HG03039 (cell line): ENCODE measurements around the gene EZH1.
"Not testable (repeated sequence)": the region's sequence is repeated elsewhere in the genome, so short reads cannot be mapped to it uniquely, and the experiment has no call there.

Source experiments
- ATAC-seq: cut with Tn5 transposase; IDR thresholded peaks from one replicate; pipeline ENCODE4 v1.9.1; 2021; ENCODE audit warnings: mild to moderate bottlenecking, moderate library complexity; ENCODE audit not compliant: unreplicated experiment

EZH1 gene

GRCh38 chr17:42773290-42774035 is 28.6 kb upstream of the EZH1 start, which contains the start of gene VPS25:
VPS25 (plus strand) TSS chr17:42773449; CDS start chr17:42773476, 27 bp downstream.
- ATAC-seq, result peak; percentile 73

DNA sequence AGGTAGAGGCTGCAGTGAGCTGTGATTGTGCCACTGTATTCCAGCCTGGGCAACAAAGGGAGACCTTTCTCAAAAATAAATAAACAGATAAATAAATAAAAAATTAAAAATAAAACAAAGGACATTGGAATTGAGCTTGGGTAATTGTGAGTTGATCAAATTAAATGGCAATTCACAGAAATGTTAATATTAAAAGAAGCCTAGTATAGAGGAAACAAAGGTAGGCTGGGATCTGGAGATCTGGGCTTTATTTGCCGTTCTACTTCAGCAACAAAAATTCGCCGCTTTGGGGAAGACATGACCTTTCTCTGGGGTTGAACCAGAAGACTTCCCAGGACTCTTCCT is 28.1 kb upstream of the EZH1 start:
- no peak for ATAC-seq

DNA sequence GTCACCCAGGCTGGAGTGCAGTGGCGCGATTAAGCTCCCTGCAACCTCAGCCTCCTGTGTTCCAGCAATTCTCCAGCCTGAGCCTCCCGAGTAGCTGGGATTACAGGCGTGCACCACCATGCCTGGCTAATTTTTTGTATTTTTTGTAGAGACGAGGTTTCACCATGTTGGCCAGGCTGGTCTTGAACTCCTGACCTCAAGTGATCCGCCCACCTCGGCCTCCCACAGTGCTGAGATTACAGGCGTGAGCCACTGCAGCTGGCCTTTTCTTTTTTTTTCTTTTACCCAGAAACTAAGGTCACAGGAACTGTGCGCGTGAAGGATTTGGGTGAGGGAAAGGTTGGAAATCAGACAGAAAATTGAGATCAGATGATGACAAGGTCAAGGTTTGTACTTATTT is 25.1 kb upstream of the EZH1 start:
- ATAC-seq, result not testable (repeated sequence)

DNA sequence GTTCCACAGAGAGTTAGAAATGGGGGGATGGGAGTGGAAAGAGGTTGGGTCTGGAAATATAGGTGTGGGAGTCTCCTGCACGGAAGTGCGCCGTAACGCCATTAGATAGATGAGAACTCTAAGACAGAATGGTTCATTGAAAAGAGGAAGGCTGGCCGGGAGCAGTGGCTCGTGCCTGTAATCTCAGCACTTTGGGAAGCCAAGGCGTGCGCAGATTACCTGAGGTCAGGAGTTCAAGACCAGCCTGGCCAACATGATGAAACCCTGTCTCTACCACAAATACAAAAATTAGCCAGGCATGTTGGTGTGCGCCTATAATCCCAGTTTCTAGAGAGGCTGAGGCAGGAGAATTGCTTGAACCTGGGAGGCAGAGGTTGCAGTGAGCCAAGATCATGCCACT is 23.2 kb upstream of the EZH1 start:
- not testable (repeated sequence) for ATAC-seq

GRCh38 chr17:42767512-42767911 is 22.7 kb upstream of the EZH1 start:
- no peak for ATAC-seq

GRCh38 chr17:42766124-42766523 is 21.3 kb upstream of the EZH1 start:
- no peak for ATAC-seq

GRCh38 chr17:42761638-42762037 is 16.8 kb upstream of the EZH1 start:
- ATAC-seq, result no peak

DNA sequence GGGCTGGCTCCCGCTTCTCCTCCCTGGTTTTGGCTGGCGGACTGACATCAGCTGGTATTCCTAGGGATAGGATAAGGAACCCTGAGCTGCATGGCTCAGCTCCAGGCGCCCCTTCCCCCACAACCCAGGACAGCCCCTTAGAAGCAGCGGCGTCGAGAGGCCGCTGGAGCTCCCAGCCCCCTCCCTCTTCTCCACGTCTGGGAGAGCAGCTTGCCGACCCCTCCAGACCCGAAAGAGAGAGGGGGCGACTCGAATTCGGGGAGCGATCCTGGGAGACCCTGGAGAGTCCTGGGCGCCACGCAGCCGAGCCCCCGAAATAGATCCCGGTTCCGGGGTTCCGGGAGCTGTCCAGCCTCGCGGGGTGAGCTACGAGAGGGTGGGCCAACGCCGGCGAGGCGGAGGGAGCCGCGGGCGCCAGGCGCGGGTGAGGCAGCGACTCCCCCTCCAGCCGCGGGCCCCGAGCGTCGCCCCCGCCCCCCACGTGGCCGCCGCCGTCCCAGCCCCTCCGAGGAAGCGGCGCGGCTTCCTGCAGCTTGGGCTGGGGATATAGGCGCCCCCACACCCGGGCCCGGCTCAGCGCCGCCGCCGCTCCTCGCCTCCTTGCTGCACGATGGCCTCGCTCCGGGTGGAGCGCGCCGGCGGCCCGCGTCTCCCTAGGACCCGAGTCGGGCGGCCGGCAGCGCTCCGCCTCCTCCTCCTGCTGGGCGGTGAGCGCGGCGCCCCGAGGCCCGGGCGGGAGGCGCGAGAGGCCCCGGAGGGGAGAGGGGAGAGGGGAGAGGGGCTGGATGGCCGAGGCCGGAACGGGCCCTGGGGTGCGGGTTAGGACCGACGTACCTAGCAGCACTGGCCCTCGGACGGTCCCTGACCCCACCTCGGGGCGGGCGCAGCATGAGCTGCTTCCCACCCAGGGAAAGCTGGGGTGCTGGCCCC is 16.1 kb upstream of the EZH1 start, which contains the start of gene RAMP2:
Gene RAMP2 (plus strand): TSS at position 576 of the 930 bp plus-strand sequence. CDS start 35 bp downstream, at position 611.
- ATAC-seq, result no peak

- ATAC-seq, result no peak
Observed at GRCh38 chr17:42759982-42760651, 15.3 kb upstream of the EZH1 start.

- no peak for ATAC-seq
Observed at GRCh38 chr17:42754782-42755181, 9.9 kb upstream of the EZH1 start.

GRCh38 chr17:42751628-42752027 is 6.8 kb upstream of the EZH1 start:
- no peak for ATAC-seq

DNA sequence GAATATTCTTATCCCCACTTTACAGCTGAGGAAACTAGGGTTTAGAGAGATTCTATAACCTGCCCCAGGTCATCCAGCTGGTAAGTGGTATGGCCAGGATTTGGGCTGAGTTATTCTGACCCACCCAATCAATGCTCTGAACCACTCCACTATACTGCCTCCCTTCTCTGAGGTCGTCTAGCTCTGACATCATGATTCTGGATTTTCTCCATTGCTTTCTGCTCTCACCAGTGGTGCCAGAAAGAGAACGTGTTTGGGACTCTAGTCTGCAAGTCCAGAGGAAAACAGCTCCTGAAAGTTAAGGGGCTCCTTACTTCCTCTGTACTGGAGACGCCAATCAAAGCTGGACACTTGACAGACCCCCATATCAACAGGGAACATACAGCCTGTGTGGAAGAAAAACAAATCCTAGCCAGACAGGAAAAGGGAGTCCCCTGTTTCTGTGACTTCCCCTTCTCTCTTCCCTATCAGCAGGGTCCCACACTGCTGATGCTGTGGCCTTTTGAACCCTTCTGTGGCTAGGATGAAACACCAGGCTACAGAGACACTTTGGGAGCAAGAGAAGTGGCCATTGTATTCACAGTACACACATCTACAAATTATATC is 6.0 kb upstream of the EZH1 start:
- no peak for ATAC-seq

DNA sequence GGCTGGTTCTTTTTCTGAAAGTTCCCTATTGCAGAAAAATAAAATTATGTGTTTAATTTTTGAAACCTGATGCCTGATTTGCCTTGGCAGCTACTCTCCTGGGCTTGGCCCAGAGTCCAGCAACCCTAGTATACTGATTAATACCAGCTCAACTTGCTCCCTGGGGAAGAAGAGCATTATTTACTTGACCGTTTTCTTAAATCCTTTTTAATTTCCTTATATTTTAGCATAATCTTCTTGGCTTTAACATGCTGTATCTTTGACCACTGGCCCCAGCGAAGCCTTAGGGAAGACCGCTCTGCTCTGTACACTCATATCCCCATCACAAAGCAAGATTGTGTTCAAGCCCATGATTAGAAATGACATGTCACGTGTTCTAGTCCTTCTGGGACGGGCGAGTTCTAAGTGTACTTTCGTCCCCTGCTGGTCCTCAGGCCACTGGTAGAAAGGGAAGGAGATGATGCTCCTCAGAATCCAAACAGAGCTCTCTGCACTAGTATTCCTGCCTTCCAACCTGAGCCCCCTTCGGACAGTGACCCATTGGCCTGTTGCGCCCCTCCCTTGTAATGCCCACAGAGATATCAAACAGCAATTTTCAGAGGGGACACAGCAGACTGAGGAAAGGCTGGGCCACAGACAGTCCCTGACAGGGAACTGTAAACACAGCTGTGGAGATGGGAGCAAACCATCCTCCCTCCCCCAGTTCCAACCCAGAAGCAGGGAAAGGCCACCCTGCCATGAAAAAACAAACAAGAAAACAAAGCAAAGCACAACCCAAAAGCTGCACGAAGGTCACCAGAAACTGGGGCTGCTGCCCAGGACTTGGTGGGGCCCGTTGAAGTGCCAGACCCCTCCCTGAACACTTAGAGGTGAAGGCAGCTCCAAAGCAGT is 4.3 kb upstream of the EZH1 start:
- ATAC-seq, result no peak

GRCh38 chr17:42748202-42748907 is 3.5 kb upstream of the EZH1 start:
- ATAC-seq, result no peak

DNA sequence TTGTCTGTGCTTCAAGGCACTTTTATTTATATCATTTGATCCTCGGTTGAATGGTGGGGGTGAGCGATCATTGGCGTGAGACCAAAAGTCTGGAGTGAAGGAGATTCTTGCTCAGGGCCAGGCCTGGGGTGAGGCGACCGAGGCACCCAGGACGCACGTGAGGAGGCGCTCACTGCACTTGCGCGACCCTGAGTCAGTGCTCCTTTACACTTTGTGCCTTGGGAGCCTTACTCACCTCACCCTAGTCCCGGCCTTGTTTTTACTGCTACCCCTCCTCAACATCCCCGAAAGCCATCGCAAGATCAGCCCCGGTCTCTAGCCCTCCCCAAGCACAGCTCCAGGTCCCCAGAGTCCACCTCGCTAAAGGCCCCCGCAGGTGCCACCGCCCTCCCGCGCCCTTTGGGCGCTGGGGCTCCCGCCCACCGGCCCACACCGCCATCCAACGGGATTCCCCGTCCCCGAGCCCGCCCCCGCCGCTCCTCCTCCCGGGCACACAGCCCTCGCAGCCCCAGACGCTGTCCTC is 496 bp downstream of the EZH1 start:
- peak; percentile 45 for ATAC-seq

DNA sequence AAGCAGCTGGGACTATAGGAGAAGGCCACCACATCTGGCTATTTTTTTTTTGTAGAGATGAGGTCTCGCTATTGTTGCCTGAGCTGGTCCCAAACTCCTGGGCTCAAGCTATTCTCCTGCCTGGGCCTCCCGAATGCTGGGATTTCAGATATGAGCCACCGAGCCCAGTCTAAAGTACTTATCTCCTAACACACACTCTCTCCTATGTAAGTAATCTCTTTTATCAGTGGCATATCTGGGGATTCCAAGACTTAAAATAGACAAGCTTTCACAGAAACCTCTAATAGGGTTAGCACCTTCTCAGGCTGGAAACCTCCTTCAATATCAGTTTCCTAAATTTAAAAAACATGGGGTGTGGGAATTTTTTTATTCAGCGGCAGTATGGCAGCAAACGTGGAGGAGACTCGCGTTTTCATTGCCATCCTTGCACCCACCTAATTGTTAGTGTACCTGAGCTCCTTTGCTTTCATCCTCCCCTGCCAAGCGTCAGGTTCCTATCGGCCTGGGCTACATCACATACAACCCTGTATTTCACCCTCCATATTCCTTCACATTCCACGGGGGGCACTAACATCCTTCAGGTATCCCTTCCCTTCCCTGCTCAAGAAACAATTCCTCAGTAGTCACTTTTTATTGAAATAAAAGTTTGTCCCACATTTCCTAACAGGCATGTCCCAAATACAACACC is 1.1 kb downstream of the EZH1 start:
- ATAC-seq, result no peak

GRCh38 chr17:42742916-42743315 is 1.9 kb downstream of the EZH1 start:
- ATAC-seq, result not testable (repeated sequence)

DNA sequence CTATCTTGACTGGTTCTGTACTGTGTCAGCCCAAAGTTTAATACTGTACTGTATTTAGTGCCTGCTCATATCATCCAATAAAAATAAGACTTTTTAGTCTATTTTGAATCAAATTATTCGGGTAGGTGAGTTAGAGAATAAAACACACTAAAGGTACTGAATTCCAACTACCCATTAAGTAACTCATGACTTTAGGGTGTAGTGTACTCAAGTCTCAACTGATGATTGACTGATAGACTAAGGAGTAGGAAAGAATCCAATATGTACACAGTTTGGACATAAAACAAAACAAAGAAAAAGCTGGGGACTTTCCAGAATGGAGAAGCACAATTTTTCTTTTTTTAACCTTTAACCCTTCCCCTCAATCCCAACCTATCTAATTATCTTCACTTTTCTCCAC is 4.1 kb downstream of the EZH1 start:
- ATAC-seq, result no peak
